Measurements from ENCODE around the gene UNC13D.

Gene UNC13D

DNA sequence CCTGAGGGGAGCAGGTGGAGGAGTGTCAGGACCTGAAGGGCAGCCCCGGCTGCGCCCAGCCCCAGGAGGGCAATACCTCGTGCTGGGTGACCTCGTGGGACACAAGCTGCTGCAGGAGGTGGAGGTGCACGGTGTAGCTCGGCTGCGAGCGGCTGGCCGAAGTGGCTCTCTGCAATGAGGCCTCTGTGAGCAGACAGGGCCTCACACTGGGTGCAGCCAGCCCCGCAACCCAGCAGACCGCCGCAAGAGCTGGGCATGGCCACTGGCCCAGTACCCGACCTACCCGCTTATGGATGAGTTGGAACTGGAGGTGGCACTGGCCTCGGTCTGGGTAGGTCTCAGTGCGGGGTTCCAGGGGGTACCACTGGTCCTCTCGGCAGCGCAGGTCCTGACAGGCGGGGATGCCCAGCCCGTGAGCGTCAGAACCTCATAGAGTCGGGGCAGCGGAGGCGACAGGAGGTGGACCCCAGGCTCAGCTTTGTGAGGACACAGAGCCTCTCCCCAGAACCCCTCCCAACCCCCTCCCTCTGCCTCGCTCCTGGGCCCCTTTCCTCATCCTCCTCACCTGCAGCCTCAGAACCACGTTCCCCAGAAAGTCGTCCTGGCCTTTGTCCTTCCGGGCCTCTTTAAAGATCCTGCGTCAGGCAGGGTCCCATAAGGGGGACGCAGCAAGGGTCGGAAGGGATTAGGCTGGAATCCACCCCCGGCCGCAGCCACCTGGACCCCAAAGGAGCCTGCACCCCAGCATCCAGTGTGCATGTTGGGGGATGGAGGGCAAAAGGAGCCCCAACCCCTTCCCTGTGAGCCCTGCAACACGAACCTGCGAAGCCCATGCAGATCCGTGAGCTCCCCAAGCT lies 4.0 kb downstream of the UNC13D start:
- H3K9me3 ChIP-seq (ENCODE audit: control insufficient read depth, low read length) = no peaks in the 10 kb centered on the region
- H3K4me1 ChIP-seq (ENCODE audit: control insufficient read depth, insufficient read depth, low read length, poor library complexity, severe bottlenecking) = peaks cover 5% of the 10 kb centered on the region
- no peak overlapping the region for H3K27ac ChIP-seq (ENCODE audit: low read depth, low read length, severe bottlenecking)
- H3K36me3 ChIP-seq (ENCODE audit: control insufficient read depth, insufficient read depth, low read length) = no peaks in the 10 kb centered on the region
- H3K4me3 ChIP-seq (ENCODE audit: extremely low read depth, insufficient read depth, low read length, poor library complexity, severe bottlenecking) = no peak overlapping the region
- WGBS, 2 experiments (ENCODE audit: insufficient coverage in 2 of 2) = 93 to 96% methylated on average over 28 to 33 of the region's 36 CpGs

DNA sequence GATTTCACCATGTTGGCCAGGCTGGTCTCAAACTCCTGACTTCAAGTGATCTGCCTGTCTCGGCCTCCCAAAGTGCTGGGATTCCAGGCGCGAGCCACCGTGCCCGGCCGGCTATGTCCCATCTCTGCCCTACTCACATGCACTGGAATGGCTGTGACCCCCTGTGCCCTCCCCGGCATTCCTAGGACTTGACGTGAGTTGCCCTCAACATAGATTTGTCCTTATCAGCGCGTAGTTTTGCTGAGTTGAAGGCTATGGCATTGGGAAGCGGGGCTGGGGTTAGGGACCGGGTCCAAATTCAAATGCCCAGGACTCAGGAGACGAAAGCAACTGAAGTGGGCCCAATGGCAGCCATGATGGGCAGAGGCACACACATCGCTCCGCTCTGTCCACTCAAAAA lies 5.8 kb downstream of the UNC13D start:
- no peaks in the 10 kb centered on the region for H3K9me3 ChIP-seq (ENCODE audit: control insufficient read depth, low read length)
- 94 to 95% methylated on average over 14 to 15 of the region's 15 CpGs for WGBS, 2 experiments (ENCODE audit: insufficient coverage in 2 of 2)
- no peak overlapping the region for H3K27ac ChIP-seq (ENCODE audit: low read depth, low read length, severe bottlenecking)
- no peak overlapping the region for H3K4me3 ChIP-seq (ENCODE audit: extremely low read depth, insufficient read depth, low read length, poor library complexity, severe bottlenecking)
- no peaks in the 10 kb centered on the region for H3K36me3 ChIP-seq (ENCODE audit: control insufficient read depth, insufficient read depth, low read length)
- no peaks in the 10 kb centered on the region for H3K4me1 ChIP-seq (ENCODE audit: control insufficient read depth, insufficient read depth, low read length, poor library complexity, severe bottlenecking)

DNA sequence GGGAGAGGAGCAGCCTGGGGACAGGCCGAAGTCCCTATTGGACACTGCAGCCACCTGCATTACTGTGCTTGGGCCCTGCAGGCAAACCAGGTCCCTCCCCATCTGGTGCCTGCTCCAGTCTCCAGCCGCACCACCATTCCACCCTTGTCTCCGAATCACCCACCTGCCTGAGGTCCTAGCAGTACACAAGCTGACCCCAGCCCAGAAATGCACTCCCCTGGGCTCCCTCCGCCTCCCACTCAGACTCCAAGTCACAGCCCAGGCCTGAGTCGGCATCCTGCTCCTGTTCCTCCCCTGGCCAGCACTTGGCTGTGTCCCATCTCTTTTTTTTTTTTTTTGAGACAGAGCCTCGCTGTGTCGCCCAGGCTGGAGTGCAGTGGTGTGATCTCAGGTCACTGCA lies 6.3 kb downstream of the UNC13D start:
- Histone ChIP-seq H3K27ac (ENCODE audit: low read depth, low read length, severe bottlenecking) (no peak overlapping the region), H3K4me1 (ENCODE audit: control insufficient read depth, insufficient read depth, low read length, poor library complexity, severe bottlenecking) (peaks cover 4% of the 10 kb centered on the region), H3K36me3 (ENCODE audit: control insufficient read depth, insufficient read depth, low read length) (no peaks in the 10 kb centered on the region), H3K4me3 (ENCODE audit: extremely low read depth, insufficient read depth, low read length, poor library complexity, severe bottlenecking) (no peak overlapping the region), H3K9me3 (ENCODE audit: control insufficient read depth, low read length) (no peaks in the 10 kb centered on the region)
- 98% methylated on average over 6 of the region's 7 CpGs for WGBS, 2 experiments (ENCODE audit: insufficient coverage in 2 of 2)

DNA sequence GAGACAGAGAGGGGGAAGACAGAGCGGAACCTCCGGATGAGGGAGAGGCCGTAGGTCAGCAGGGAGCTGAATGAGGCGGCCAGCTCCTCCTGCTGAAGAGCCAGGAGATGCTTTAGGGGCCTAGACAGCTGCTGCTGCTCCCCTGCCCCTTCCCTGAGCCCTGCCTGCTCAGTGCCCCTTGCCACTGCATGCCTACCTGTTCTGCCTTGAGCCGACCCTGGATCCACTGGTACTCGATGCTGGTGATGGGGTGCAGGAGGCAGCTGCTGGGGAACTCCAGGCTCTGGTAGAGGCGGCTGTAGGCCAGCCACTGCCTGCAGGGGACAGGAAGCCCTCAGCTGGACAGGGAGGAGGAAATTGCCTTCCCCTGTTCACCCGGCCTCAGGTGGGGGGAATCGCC lies 7.6 kb downstream of the UNC13D start:
- Histone ChIP-seq H3K9me3 (ENCODE audit: control insufficient read depth, low read length) (no peaks in the 10 kb centered on the region), H3K27ac (ENCODE audit: low read depth, low read length, severe bottlenecking) (no peak overlapping the region), H3K36me3 (ENCODE audit: control insufficient read depth, insufficient read depth, low read length) (no peaks in the 10 kb centered on the region), H3K4me3 (ENCODE audit: extremely low read depth, insufficient read depth, low read length, poor library complexity, severe bottlenecking) (no peak overlapping the region), H3K4me1 (ENCODE audit: control insufficient read depth, insufficient read depth, low read length, poor library complexity, severe bottlenecking) (peaks cover 14% of the 10 kb centered on the region)
- 81 to 90% methylated on average over 6 to 9 of the region's 9 CpGs for WGBS, 2 experiments (ENCODE audit: insufficient coverage in 2 of 2)

DNA sequence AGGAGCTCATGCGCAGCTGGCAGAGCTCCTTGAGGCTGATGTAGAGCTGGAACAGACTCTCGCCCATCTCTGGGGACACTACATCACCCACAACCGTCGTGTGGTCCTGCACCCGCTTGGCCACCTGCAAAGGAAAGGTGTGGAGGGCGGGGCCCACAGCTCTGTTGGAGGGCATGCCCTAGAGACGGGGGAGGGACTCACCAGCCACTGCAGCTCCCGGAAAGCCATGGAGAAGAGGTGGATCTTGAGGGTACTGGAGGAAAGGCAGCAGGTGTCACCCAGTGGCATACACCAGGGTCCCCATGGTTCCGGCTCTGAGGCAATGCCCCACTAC lies 8.6 kb downstream of the UNC13D start:
- Histone ChIP-seq H3K27ac (ENCODE audit: low read depth, low read length, severe bottlenecking) (no peak overlapping the region), H3K36me3 (ENCODE audit: control insufficient read depth, insufficient read depth, low read length) (no peaks in the 10 kb centered on the region), H3K4me1 (ENCODE audit: control insufficient read depth, insufficient read depth, low read length, poor library complexity, severe bottlenecking) (peaks cover 18% of the 10 kb centered on the region), H3K4me3 (ENCODE audit: extremely low read depth, insufficient read depth, low read length, poor library complexity, severe bottlenecking) (no peak overlapping the region), H3K9me3 (ENCODE audit: control insufficient read depth, low read length) (no peaks in the 10 kb centered on the region)
- WGBS, 2 experiments (ENCODE audit: insufficient coverage in 2 of 2) = 93 to 94% methylated on average over 9 of the region's 9 CpGs

DNA sequence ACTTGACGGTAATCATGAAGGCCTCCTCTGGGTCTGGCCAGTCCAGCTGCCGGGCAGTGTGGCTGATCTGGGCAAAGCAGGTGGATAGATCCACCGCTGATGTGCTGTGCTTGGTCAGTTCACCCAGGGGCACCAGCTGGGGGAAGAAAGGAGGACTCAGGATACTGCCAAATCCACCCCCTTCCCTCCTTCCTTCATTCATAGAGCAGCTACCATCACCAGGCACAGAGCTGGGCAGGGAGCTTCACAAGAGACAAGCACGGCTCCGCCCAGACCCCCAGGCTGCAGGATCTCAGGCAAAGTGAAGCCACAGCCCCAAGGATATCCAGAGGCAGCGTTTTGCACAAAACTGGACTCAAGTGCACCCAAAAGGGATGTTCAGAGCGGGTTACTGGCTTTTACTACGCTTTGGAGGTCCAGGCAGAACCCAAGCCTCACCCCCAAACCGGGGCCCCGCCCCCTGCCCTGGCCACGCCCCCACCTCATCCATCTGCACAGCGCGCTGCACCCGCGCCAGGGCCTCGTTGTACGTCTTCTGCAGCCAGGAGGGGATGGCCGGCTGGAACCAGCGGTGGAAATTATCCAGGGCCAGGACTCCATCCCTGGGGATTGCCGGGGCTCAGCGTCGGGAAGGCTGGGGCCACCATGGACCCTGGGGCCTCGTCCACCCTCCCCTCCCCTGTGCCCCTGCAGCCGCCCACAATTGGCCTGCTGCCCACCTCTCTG lies 9.1 kb downstream of the UNC13D start:
- no peaks in the 10 kb centered on the region for H3K9me3 ChIP-seq (ENCODE audit: control insufficient read depth, low read length)
- H3K36me3 ChIP-seq (ENCODE audit: control insufficient read depth, insufficient read depth, low read length) = no peaks in the 10 kb centered on the region
- peaks cover 18% of the 10 kb centered on the region for H3K4me1 ChIP-seq (ENCODE audit: control insufficient read depth, insufficient read depth, low read length, poor library complexity, severe bottlenecking)
- H3K4me3 ChIP-seq (ENCODE audit: extremely low read depth, insufficient read depth, low read length, poor library complexity, severe bottlenecking) = no peak overlapping the region
- no peak overlapping the region for H3K27ac ChIP-seq (ENCODE audit: low read depth, low read length, severe bottlenecking)
- 92 to 94% methylated on average over 19 to 23 of the region's 24 CpGs for WGBS, 2 experiments (ENCODE audit: insufficient coverage in 2 of 2)

DNA sequence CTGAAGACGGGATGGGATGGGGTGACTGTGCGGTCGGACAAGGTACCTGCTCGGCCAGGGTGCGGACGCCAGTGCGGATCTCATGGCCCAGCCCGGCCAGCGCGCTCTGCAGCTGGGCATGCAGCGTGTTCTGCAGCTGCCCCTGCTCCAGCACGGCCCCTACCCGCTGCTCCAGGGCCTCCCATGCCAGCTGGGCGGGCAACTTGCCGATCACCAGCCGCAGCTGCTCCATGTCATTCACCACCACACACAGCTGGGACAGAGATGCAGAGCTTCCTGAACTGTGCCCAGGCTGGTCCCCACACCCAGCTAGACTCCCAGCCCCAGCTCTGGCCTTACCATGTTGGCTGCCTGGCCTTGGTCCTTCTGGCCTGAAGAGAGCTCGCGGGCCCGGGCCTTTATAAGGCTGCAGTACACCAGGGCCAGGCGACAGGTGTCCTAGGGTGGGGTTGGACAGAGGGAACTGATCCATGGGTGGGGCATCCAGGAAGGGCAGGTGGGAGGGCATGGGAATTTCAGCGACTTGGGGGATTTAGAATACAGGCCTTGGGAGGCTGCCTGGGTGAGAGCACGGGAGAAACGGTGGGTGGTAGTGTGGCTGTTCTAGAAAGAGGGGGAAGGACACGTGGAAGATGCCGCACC lies 9.8 kb downstream of the UNC13D start:
- Histone ChIP-seq H3K36me3 (ENCODE audit: control insufficient read depth, insufficient read depth, low read length) (no peaks in the 10 kb centered on the region), H3K4me3 (ENCODE audit: extremely low read depth, insufficient read depth, low read length, poor library complexity, severe bottlenecking) (no peak overlapping the region), H3K27ac (ENCODE audit: low read depth, low read length, severe bottlenecking) (no peak overlapping the region), H3K4me1 (ENCODE audit: control insufficient read depth, insufficient read depth, low read length, poor library complexity, severe bottlenecking) (peaks cover 18% of the 10 kb centered on the region), H3K9me3 (ENCODE audit: control insufficient read depth, low read length) (no peaks in the 10 kb centered on the region)
- 96 to 97% methylated on average over 22 to 24 of the region's 25 CpGs for WGBS, 2 experiments (ENCODE audit: insufficient coverage in 2 of 2)

DNA sequence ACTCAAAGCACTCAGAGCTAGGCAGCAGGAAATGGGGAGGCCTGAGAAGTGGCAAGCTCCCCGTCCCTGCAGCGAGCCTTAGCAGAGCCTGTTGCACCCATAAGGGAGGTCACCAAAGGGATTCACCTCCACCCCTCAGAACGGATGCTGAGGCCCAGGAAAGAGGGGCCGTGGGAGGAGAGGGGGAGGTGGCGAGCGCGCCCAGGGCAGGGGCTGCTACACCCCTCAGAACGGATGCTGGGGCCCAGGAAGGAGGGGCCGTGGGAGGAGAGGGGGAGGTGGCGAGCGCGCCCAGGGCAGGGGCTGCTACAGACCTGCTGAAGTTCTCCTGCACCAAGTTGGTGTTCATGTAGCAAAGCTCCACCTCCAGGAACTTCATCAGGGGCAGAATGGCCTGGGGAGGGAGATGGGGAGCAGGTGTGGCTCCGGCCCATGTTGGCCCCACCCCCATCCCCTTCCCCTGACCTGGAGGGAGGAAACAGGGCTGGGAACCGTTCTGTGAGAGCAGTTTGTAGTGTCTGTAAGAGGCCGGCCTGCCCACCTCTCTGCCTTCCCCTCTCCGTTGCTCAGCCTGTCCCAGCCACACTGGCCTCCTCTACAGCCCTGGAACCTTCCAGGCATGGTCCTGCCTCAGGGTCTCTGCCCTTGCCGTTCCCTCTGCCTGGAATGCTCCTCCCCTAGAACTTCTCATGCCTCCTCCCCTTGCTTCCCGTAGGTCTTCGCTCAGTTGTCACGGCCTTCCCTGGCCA lies 11.4 kb downstream of the UNC13D start:
- H3K36me3 ChIP-seq (ENCODE audit: control insufficient read depth, insufficient read depth, low read length) = no peaks in the 10 kb centered on the region
- 39 to 46% methylated on average over 10 to 12 of the region's 20 CpGs for WGBS, 2 experiments (ENCODE audit: insufficient coverage in 2 of 2)
- H3K4me3 ChIP-seq (ENCODE audit: extremely low read depth, insufficient read depth, low read length, poor library complexity, severe bottlenecking) = no peak overlapping the region
- no peak overlapping the region for H3K27ac ChIP-seq (ENCODE audit: low read depth, low read length, severe bottlenecking)
- no peaks in the 10 kb centered on the region for H3K9me3 ChIP-seq (ENCODE audit: control insufficient read depth, low read length)
- H3K4me1 ChIP-seq (ENCODE audit: control insufficient read depth, insufficient read depth, low read length, poor library complexity, severe bottlenecking) = peaks cover 18% of the 10 kb centered on the region

DNA sequence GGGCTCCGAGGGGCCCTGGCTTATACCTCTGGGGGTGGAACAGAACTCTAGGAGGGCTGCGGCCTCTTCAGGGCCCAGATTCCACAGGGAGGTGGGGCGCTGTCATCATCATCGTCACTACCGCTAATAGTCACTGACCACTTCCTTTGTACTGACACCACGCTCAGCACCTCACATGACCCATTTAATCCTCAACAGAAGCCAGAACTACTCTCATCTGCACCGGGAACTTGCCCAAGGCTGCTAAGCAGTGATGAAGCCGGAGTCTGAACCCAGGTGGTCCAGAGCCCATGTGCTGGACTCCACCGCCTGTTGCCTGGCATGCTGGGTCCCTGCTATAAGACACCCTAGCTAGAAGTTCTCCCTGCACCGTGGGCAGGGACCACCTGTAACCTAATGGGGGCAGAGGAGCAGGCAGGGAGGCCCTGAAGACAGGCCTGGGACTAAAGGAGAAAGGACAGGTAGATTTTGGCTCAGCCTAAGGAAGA lies 12.0 kb downstream of the UNC13D start:
- Histone ChIP-seq H3K4me1 (ENCODE audit: control insufficient read depth, insufficient read depth, low read length, poor library complexity, severe bottlenecking) (peaks cover 18% of the 10 kb centered on the region), H3K4me3 (ENCODE audit: extremely low read depth, insufficient read depth, low read length, poor library complexity, severe bottlenecking) (no peak overlapping the region), H3K27ac (ENCODE audit: low read depth, low read length, severe bottlenecking) (no peak overlapping the region), H3K36me3 (ENCODE audit: control insufficient read depth, insufficient read depth, low read length) (no peaks in the 10 kb centered on the region), H3K9me3 (ENCODE audit: control insufficient read depth, low read length) (no peaks in the 10 kb centered on the region)
- 92 to 93% methylated on average over 9 to 10 of the region's 10 CpGs for WGBS, 2 experiments (ENCODE audit: insufficient coverage in 2 of 2)

DNA sequence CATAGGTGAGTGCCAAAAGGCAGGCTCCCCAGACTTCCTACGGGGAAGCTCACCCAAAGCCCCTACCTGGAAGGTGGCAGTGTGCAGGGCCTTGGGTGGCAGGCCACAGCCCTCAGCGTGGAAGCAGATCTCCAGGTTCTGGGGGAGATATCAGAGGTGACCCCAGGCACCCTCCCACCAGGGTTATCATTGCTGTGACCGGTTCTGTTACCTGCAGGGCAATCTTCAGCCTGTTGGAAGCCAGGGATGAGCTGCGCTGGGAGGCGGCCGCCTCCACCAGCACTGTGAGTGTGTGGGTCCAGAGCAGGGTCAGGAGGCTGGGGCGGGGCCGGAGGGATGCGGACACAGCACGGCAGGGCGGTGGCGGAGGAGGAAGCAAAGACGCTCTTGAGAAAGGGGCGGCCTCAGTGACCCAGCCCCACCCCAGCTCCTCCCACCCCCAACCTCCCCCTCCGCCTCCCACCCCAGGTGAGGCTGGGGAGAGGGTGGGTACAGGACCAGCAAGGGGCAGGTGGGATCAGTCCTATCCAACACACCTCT lies 13.1 kb downstream of the UNC13D start:
- Histone ChIP-seq H3K36me3 (ENCODE audit: control insufficient read depth, insufficient read depth, low read length) (no peaks in the 10 kb centered on the region), H3K27ac (ENCODE audit: low read depth, low read length, severe bottlenecking) (no peak overlapping the region), H3K4me1 (ENCODE audit: control insufficient read depth, insufficient read depth, low read length, poor library complexity, severe bottlenecking) (peaks cover 18% of the 10 kb centered on the region), H3K9me3 (ENCODE audit: control insufficient read depth, low read length) (no peaks in the 10 kb centered on the region), H3K4me3 (ENCODE audit: extremely low read depth, insufficient read depth, low read length, poor library complexity, severe bottlenecking) (no peak overlapping the region)
- WGBS, 2 experiments (ENCODE audit: insufficient coverage in 2 of 2) = 96 to 98% methylated on average over 4 to 5 of the region's 15 CpGs

Measured in mesodermal cell (in vitro differentiated cells).